ENCODE data around the gene ATF1. TPM values are rescaled to one million over a fixed set of nuclear protein-coding genes. Genes with fewer than 3 reads are reported as not detected.
"Not testable (repeated sequence)": the region's sequence is repeated elsewhere in the genome, so short reads cannot be mapped to it uniquely, and the experiment has no call there.

The ATF1 gene
- total and polyA plus RNA-seq, 12 donors = 6.7 to 58.3 (median 37.7) TPM

- TF ChIP-seq CTCF (IDR thresholded peaks at IDR 0.05) (no peak), POLR2A (IDR thresholded peaks at IDR 0.05) (no peak)
- DNase-seq = no peak
- Histone ChIP-seq H3K27me3 (no peaks in the 10 kb centered on the region), H3K4me3 (no peak overlapping the region), H3K4me1 (replicated peaks in 1 of 2) (no peaks in the 10 kb centered on the region), H3K27ac (no peak overlapping the region), H3K9me3 (replicated peaks in 1 of 3) (no peaks in the 10 kb centered on the region), H3K36me3 (replicated peaks in 1 of 2) (no peaks in the 10 kb centered on the region)
- intact Hi-C loops (cut with DNase I) = no loop called here
- WGBS, 4 donors = 84 to 93% (median 88%) methylated on average over 6 of the region's 6 CpGs
These were observed 98.4 kb downstream of the ATF1 start for GRCh38 chr12:50862316-50862715.

GRCh38 chr12:50865266-50865665 is 101.4 kb downstream of the ATF1 start:
- intact Hi-C loops (cut with DNase I) = no loop called here
- no peaks in the 10 kb centered on the region for H3K9me3 ChIP-seq (replicated peaks in 1 of 3)
- H3K4me3 ChIP-seq = no peak overlapping the region
- no peaks in the 10 kb centered on the region for H3K36me3 ChIP-seq (replicated peaks in 1 of 2)
- H3K27ac ChIP-seq = no peak overlapping the region
- no peak for TF ChIP-seq CTCF (IDR thresholded peaks at IDR 0.05)
- TF ChIP-seq POLR2A (IDR thresholded peaks at IDR 0.05) = no peak
- no peaks in the 10 kb centered on the region for H3K4me1 ChIP-seq (replicated peaks in 1 of 2)
- 85 to 89% (median 87%) methylated on average over 3 of the region's 3 CpGs for WGBS, 4 donors
- no peak for DNase-seq
- no peaks in the 10 kb centered on the region for H3K27me3 ChIP-seq

GRCh38 chr12:50868881-50869280 is 105.0 kb downstream of the ATF1 start:
- H3K4me3 ChIP-seq; H3K27ac ChIP-seq; H3K4me1 ChIP-seq (replicated peaks in 1 of 2); H3K9me3 ChIP-seq (replicated peaks in 1 of 3); DNase-seq; H3K36me3 ChIP-seq (replicated peaks in 1 of 2); intact Hi-C loops (cut with DNase I); H3K27me3 ChIP-seq: not testable (repeated sequence)
- 21 to 45% (median 29%) methylated on average over 2 of the region's 2 CpGs for WGBS, 4 donors

Small RNA genes within 50 kb of the gene (small RNA-seq; reads per million reads assigned to genes)
- gene AC013244.2 (0 reads per million in 2 donors), gene RF00019 (0 reads per million in 2 donors), gene RN7SL519P (0 reads per million in 2 donors)

Other genes with a start within 250 kb of the ATF1 start
- under 1 TPM in 1 of 9 donors, not detected in 8; 0.39 TPM for gene TMPRSS12, start 78.8 kb downstream of the ATF1 start, total RNA-seq
- under 1 TPM in 1 of 3 donors, not detected in 2; 0.03 TPM for gene TMPRSS12, start 78.8 kb downstream of the ATF1 start, polyA plus RNA-seq
- not detected for gene HIGD1C, start 188.4 kb downstream of the ATF1 start, total RNA-seq
- not detected for gene HIGD1C, start 188.4 kb downstream of the ATF1 start, polyA plus RNA-seq

Measured in adrenal gland (tissue), 12 donors.